ENCODE results near the gene POLN.

Gene POLN

DNA sequence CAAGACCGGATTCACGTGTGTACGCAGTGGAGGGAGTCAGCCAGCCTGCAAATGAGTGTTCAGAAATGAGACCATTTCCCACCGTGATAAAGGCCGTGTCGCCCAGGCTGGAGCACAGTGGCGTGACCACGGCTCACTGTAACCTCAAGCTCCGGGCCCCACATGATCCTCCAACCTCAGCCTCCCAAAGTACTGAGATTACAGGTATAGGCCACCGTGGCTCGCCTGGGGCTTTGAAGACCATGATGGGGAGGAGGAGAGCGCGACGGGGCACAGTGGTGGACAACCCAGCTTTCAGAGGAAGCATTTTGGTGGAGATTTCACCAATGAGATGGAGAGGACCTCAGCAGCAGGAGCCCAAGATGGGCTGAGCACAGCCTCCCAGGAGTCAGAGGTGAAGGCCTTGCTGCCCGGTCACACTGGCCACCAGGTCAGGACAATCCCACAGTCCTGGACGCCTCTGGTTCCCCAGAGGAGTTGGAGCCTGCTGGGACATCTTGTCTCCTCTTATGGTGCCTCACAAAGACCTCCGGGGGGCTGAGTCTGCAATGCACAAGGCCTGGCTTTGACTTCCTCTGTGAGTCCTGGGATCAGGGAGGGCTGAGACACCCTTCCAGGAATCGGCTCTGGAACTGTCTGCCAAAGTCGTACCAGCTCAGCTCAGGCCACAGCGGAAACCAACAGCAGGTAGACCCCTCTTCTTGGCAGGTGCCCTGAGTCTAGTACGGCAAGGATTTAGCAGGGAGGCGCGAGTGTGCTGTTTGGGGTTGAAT, 42.4 kb upstream of the POLN start:
- no peaks in the 10 kb centered on the region for H3K36me3 ChIP-seq (replicated peaks)
- no peak for DNase-seq

DNA sequence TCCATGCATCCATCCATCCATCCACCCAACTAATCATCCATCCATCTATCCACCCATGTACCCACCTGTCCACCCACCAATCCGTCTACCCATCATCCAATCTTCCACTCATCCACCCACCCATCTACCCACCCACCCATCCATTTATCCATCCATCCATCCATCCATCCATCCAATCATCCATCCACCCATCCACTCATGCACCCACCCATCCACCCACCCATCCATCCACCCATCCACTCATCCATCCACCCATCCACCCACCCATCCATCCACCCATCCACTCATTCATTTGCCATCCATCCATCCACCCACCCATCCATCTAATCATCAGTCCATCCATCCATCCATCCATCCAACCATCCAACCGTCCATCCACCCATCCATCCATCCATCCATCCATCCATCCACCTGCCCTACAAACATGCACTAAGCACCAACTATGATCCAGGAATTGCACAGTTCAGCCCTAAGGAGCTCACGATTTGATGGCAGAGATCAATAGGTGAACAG, 41.3 kb upstream of the POLN start:
- in situ Hi-C loops (cut with HindIII; ENCODE audit: low pct_ligation_motif_present, low sequenced_read_pairs): no loop called here
- H3K4me3 ChIP-seq (ENCODE audit: low read depth, low read length): no peak overlapping the region
- TF ChIP-seq, protein P1, sequence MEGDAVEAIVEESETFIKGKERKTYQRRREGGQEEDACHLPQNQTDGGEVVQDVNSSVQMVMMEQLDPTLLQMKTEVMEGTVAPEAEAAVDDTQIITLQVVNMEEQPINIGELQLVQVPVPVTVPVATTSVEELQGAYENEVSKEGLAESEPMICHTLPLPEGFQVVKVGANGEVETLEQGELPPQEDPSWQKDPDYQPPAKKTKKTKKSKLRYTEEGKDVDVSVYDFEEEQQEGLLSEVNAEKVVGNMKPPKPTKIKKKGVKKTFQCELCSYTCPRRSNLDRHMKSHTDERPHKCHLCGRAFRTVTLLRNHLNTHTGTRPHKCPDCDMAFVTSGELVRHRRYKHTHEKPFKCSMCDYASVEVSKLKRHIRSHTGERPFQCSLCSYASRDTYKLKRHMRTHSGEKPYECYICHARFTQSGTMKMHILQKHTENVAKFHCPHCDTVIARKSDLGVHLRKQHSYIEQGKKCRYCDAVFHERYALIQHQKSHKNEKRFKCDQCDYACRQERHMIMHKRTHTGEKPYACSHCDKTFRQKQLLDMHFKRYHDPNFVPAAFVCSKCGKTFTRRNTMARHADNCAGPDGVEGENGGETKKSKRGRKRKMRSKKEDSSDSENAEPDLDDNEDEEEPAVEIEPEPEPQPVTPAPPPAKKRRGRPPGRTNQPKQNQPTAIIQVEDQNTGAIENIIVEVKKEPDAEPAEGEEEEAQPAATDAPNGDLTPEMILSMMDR (IDR thresholded peaks at IDR 0.05; ENCODE audit: low read depth, low read length, missing control alignments): no peak
- no peaks in the 10 kb centered on the region for H3K27me3 ChIP-seq (replicated peaks)
- no peak overlapping the region for H3K27ac ChIP-seq
- no peaks in the 10 kb centered on the region for H3K36me3 ChIP-seq (replicated peaks)
- DNase-seq: no peak

More for the DNA sequence above, 42.4 kb upstream of the POLN start:
- in situ Hi-C loops (cut with HindIII; ENCODE audit: low pct_ligation_motif_present, low sequenced_read_pairs): no loop called here
- no peak overlapping the region for H3K4me3 ChIP-seq (ENCODE audit: low read depth, low read length)
- H3K27ac ChIP-seq: no peak overlapping the region
- TF ChIP-seq, protein P1 (IDR thresholded peaks at IDR 0.05; ENCODE audit: low read depth, low read length, missing control alignments): no peak
- no peaks in the 10 kb centered on the region for H3K27me3 ChIP-seq (replicated peaks)

DNA sequence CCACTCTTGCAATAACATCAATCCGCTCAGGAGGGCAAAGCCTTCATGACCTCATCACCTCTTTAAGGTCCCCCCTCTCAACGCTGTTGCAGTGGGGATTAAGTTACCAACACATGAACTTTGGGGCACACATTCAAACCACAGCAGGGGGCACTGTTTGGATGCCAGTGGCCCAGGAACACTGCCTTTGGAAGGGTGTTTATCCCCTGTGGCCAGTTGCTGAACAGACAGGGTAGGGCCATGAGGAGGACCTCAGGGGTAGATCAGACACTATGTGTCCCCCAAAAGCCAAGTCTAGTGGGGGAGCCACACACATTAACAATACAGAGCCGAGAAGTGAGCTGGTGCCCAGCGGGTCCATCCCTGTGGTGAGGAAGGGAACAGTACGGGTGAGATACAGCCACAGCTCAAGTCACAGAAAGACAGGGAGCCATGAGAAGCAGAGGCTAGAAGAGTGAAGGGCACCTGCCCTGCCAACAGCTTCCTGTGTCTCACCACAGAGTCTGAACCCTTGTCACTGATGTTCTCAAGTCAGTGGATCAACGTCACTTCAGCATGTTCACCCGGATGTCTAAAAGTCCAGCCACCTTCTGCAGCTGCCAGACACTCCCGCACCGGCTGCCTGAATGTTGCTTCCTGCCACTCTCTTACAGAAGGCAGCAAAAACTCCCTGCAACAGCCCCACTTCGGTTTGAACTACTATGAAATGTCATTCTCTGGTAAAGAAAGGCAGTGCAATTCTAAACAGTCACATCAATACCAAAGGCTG, 39.8 kb upstream of the POLN start:
- Histone ChIP-seq H3K27ac (no peak overlapping the region), H3K4me3 (ENCODE audit: low read depth, low read length) (no peak overlapping the region), H3K27me3 (replicated peaks) (no peaks in the 10 kb centered on the region), H3K36me3 (replicated peaks) (no peaks in the 10 kb centered on the region)
- in situ Hi-C loops (cut with HindIII; ENCODE audit: low pct_ligation_motif_present, low sequenced_read_pairs): no loop called here
- DNase-seq: no peak
- TF ChIP-seq, protein P1 (IDR thresholded peaks at IDR 0.05; ENCODE audit: low read depth, low read length, missing control alignments): peak; percentile 35

DNA sequence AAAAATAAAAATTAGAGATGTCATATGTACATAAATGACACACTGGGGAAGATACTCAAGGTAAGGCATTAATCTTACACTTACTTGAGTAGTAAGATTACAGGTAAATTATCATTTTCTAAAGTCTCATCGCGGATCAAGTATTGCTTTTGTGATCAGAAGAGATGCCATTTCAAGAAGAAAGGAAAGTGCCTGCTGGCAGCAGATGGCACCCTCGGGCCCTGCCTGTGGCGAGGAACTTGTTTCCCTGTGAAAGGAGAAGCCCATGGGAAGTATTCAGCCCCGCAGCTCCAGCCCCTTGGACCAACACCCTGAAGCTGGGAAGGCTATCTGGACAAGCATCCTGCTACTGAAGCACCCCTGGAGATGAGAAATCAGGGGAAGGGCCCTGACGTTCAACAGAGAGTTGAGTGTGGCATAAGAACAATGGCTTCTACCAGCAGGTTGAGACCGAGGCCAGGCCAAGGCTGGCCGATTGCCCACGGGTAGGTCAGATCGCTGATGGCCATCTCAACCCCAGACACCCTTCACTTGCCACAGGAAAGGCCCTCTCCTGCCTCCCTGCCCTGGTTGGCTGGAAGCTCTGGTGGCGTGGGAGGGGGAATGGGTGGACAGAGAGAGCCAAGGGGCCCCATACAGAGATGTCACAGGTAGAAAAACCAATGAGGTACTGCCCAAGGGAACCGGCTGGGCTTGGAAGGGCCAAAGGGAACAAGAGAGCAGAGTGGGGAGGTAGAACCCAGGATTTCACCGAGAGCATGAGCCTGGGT, 38.8 kb upstream of the POLN start:
- DNase-seq: no peak
- no peak overlapping the region for H3K27ac ChIP-seq
- in situ Hi-C loops (cut with HindIII; ENCODE audit: low pct_ligation_motif_present, low sequenced_read_pairs): no loop called here

DNA sequence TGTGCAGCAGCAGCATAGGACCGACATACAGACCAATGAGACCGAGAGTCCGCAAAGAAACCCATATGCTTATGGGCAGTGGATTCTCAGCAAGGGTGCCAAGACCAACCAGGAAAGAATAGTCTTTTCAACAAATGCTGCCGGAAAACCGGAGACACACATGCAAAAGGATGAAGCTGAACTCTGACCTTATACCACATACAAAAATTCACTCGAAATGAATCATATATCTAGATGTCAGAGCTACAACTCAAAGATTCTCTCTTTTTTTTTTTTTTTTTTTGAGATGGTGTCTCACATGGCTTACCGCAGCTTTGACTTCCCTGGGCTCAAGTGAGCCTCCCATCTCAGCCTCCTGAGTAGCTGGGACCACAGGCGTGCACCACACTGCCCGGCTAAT, 36.0 kb upstream of the POLN start:
- no peak for DNase-seq

More for the DNA sequence above, 38.8 kb upstream of the POLN start:
- Histone ChIP-seq H3K27me3 (replicated peaks) (no peaks in the 10 kb centered on the region), H3K4me3 (ENCODE audit: low read depth, low read length) (no peak overlapping the region), H3K36me3 (replicated peaks) (no peaks in the 10 kb centered on the region)
- TF ChIP-seq, protein P1 (IDR thresholded peaks at IDR 0.05; ENCODE audit: low read depth, low read length, missing control alignments): peak; percentile 28

More for the DNA sequence above, 36.0 kb upstream of the POLN start:
- H3K27me3 ChIP-seq (replicated peaks): no peaks in the 10 kb centered on the region
- in situ Hi-C loops (cut with HindIII; ENCODE audit: low pct_ligation_motif_present, low sequenced_read_pairs): no loop called here
- no peaks in the 10 kb centered on the region for H3K36me3 ChIP-seq (replicated peaks)
- H3K4me3 ChIP-seq (ENCODE audit: low read depth, low read length): no peak overlapping the region
- TF ChIP-seq, protein P1 (IDR thresholded peaks at IDR 0.05; ENCODE audit: low read depth, low read length, missing control alignments): no peak
- H3K27ac ChIP-seq: no peak overlapping the region

Data from brain microvascular endothelial cell (primary cell).